Right cardiac atrium (tissue), 5 donors: ENCODE data around the gene IMMT. TPM values are rescaled to one million over a fixed set of nuclear protein-coding genes. Genes with fewer than 3 reads are reported as not detected.

Experiments
- ATAC-seq, 2 donors: fragments of 200-7000 bp; cut with Tn5 transposase; one replicate each; pipeline versions ENCODE4 v1.8.0 to v1.9.1; 2020; ENCODE audit warnings: moderate library complexity in 2 of 2, mild to moderate bottlenecking in 1 of 2
- DNase-seq, 3 donors: peaks; one replicate each; pipeline ENCODE4 v3.0.0-alpha.2; 2020
- H3K27ac ChIP-seq: one replicate; pipeline ENCODE4 v1.5.1; 2013; ENCODE audit warnings: mild to moderate bottlenecking, low read length, control low read depth, moderate library complexity
- H3K27me3 ChIP-seq: one replicate; pipeline ENCODE4 v1.6.1; 2013; ENCODE audit not compliant: control insufficient read depth, insufficient read depth
- H3K4me1 ChIP-seq: one replicate; pipeline ENCODE4 v1.6.1; 2013; ENCODE audit warnings: low read length; ENCODE audit not compliant: control insufficient read depth, insufficient read depth
- H3K4me3 ChIP-seq: one replicate; pipeline ENCODE4 v1.5.1; 2013; ENCODE audit warnings: low read length, control low read depth
- H3K9me3 ChIP-seq: one replicate; pipeline ENCODE4 v1.6.1; 2013; ENCODE audit warnings: low read length; ENCODE audit not compliant: control insufficient read depth
- WGBS: extraction: QIAGEN DNeasy Blood & Tissue Kit; methylation state at CpG from one replicate; pipeline ENCODE4 v1.1.7; 2013; 5-methylcytosine and 5-hydroxymethylcytosine counted together
- intact Hi-C, 4 donors: fragments of 100-400 bp; cut with DNase I; formaldehyde crosslinking; loops; one replicate each; pipeline versions ENCODE4 v1.11.0 to v1.14.0; 2022 to 2023
- polyA plus RNA-seq: library from polyadenylated mRNA; stranded (reverse); fragments of 200-250 nt; gene quantifications from one replicate; pipeline ENCODE4 v1.2.3, GENCODE V29; 2013
- total RNA-seq, 4 donors: library from RNA; stranded (reverse); fragmentation: NEBNext Ultra II Directional; extraction: Animal tissue kit (Norgen Biotek cat#: 25700); gene quantifications; one replicate each; pipeline ENCODE4 v1.2.1, GENCODE V29; 2021
- donor health status: healthy with polysubstance abuse.
- donor health status: DM: no; HTN: yes; CAD: no.
- donor health status: DM: no; HTN: no; CAD: no.
- donor health status: DM: no; HTN: yes; CAD: no; lungs with severe emphysema.
- donor health status: DM: yes; HTN: yes; CAD: no.

The IMMT gene
- total and polyA plus RNA-seq, 5 donors = 132 to 204 (median 199) TPM

DNA sequence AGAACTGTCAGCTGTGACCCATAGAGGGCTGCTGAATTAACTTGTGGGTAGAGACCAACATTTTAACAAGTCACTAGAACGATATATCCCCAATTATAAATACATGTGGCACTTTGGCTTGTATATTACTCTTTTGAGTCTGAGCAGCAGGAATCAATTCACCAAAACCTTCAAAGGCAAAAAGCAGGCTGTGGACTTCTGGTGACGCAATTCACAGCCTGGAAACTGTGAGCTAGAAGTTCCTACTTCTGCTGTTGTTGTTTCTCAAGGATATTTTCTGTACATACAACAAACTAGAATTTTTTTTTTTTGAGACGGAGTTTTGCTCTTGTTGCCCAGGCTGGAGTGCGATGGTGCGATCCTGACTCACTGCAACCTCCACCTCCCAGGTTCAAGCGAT is 52.0 kb downstream of the IMMT start:
- WGBS = 89% methylated on average over 6 of the region's 6 CpGs
- ATAC-seq = no peak
- Histone ChIP-seq H3K27me3 (no peaks in the 10 kb centered on the region), H3K4me1 (no peaks in the 10 kb centered on the region), H3K9me3 (no peaks in the 10 kb centered on the region), H3K27ac (no peak overlapping the region), H3K4me3 (no peak overlapping the region)
- intact Hi-C loops = no loop called here
- DNase-seq = no peak

DNA sequence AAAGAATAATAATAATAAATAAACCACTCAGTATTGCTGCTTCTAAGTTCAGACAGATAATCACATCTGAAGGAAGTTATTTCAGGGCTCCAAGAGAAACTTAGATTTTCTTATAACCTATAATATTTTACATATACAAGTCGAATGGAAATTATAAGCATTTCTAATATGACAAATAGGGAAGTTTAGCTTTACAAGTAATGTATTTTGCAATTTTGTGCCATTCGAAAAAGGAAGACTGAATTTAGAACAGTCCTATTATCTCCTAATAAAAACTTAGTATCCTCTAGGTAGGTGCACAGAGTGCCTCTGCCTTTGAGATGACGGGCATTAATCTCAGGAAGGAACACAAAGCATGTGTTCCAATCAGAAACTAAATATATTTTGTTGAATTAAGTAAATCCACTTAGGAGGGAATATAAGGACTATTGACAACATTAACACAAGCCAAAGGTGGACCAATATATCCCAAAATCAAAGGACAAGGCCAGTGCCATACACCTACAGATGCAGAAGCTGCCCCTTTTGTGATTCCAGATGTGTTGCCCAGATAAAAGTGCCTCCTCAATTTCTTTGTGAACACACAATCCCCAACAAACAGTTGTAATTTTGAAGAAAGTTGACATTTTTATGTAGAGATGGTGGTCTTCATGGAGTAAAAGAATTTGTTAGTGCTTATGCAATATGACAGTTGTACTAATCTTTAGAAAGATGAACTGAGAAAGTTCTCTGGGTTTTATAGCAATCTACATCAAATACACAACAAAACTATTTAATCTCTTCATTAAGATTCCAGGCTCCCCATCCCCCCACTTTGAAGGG is 52.6 kb downstream of the IMMT start:
- no peak overlapping the region for H3K27ac ChIP-seq
- intact Hi-C loops = no loop called here

DNA sequence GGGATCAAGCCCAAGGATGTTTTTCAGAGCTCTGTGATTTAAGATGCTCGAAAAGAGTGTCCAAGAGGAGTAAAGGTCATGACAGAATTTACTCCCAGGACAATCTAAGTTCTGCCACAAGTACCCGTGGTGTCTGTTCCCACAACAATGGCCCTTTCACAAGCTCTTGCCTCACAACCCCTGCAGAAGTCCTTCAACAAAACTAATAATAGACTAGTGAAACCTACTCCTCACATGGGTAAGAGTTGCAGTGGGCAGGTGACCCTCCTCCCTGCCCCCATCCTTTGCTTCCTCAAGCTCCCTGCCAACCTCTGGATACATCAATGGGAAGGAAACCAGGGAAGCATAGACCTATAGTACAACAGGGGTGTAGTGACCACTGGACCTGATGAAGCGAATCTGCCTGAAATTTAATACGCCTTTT is 54.3 kb downstream of the IMMT start:
- Histone ChIP-seq H3K4me3 (no peak overlapping the region), H3K4me1 (no peaks in the 10 kb centered on the region), H3K27me3 (no peaks in the 10 kb centered on the region), H3K9me3 (no peaks in the 10 kb centered on the region), H3K27ac (no peak overlapping the region)
- intact Hi-C loops = no loop called here
- ATAC-seq (no peak), DNase-seq (no peak)
- 73% methylated on average over 4 of the region's 4 CpGs for WGBS

More for the DNA sequence above, 52.6 kb downstream of the IMMT start:
- ATAC-seq (no peak), DNase-seq (no peak)
- Histone ChIP-seq H3K4me1 (no peaks in the 10 kb centered on the region), H3K4me3 (no peak overlapping the region), H3K27me3 (no peaks in the 10 kb centered on the region), H3K9me3 (no peaks in the 10 kb centered on the region)
- 76% methylated on average over 3 of the region's 3 CpGs for WGBS

DNA sequence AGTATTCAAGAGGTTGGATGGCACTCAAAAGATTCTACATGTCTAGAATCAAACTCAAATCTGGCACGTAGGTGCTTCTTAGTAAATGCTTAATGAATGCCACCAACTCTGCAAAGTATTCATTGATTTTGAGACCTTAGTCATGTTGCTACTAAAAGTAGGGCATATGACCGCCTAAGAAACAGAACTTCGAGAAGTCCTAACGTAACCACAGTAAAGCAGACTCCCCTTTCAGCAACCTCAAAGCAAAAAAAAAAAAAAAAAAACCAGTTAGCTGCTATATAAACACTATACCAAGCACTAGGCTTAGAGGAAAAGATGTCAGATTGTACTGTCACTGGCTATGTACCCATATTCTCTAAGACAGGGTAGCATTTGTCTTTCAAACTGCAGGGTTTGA is 55.3 kb downstream of the IMMT start:
- ATAC-seq (no peak), DNase-seq (no peak)
- WGBS = 90% methylated on average over 4 of the region's 4 CpGs
- intact Hi-C loops = no loop called here
- Histone ChIP-seq H3K4me3 (no peak overlapping the region), H3K4me1 (no peaks in the 10 kb centered on the region), H3K9me3 (no peaks in the 10 kb centered on the region), H3K27ac (no peak overlapping the region), H3K27me3 (no peaks in the 10 kb centered on the region)

DNA sequence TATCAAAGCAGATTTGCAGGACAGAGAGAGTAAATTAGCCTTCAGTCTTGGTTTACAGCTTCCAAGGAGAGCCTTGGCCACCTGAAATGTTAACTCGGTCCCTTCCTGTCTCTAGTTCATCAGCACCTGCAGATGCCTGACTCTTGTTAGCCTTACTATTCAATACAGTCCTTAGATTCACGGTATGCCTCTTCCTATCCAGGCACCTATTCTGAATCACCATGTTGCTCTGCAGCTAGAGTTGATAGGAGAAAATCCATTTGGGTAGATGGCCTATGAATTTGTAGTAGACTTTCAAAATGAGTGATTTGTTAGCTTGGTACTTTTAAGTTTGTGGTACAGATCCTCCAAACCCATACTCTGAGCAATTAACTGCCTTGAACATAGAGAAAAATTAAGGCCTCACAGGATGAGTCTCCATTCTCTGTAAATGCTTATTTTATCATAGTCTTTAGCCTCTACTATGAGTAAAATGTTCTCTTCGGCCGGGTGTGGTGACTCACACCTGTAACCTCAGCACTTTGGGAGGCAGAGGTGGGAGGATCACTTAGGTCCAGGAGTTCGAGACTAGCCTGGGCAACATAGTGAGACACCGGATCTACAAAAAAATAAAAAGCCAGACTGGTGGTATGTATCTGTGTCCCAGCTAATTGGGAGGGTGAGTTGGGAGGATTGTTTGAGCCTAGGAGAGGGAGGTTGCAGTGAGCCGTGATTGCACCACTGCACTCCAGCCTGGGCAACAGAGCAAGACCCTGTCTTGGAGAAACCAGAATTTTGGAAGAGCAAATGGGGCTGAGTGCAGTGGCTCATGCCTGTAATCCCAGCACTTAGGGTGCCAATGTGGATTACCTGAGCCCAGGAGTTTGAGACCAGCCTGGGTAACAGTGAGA is 56.3 kb downstream of the IMMT start:
- intact Hi-C loops = no loop called here
- Histone ChIP-seq H3K27me3 (no peaks in the 10 kb centered on the region), H3K4me3 (no peak overlapping the region), H3K9me3 (no peaks in the 10 kb centered on the region), H3K4me1 (no peaks in the 10 kb centered on the region), H3K27ac (no peak overlapping the region)
- no peak for DNase-seq
- WGBS = 97% methylated on average over 7 of the region's 7 CpGs
- ATAC-seq = no peak

DNA sequence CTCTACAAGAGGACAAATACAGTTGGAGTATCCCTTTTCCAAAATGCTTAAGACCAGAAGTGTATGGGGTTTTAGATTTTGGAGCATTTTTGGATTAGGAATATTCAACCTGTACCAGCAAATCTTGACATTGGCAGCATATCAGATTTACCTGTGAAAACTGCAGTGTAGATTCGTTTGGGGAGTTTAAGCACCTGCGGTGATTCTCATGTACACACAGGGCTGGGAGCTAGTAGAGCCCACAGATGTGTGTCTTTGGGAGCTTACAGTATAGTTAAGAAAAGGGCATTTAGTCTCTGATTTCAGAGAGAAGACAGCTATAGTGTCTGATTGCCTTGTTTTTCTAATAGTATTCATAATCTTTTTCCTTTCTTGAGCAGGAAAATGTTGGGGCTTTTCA is 59.1 kb downstream of the IMMT start:
- Histone ChIP-seq H3K4me3 (no peak overlapping the region), H3K4me1 (no peaks in the 10 kb centered on the region), H3K27me3 (no peaks in the 10 kb centered on the region), H3K9me3 (no peaks in the 10 kb centered on the region), H3K27ac (no peak overlapping the region)
- intact Hi-C loops = no loop called here
- WGBS = 87% methylated on average over 2 of the region's 2 CpGs
- DNase-seq (no peak), ATAC-seq (no peak)

DNA sequence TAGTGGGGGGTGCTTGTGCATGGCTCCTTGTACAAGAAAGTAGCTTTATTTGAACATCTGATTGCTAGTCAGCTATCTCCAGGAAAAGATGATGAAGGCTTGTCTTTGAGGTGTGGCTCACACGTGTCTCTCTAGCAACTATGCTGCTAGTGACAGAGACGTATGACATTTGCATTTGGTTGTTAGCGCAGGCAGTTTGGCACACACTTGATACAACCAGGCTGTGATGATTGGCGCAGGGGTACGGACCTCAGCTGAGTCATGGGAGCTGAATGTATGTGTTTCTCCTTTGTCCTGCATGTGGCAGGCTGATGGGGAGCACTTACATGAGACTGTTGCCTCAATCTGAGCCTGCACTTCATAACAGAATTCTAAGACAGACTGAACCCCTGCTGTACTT is 59.6 kb downstream of the IMMT start:
- ATAC-seq (no peak), DNase-seq (no peak)

DNA sequence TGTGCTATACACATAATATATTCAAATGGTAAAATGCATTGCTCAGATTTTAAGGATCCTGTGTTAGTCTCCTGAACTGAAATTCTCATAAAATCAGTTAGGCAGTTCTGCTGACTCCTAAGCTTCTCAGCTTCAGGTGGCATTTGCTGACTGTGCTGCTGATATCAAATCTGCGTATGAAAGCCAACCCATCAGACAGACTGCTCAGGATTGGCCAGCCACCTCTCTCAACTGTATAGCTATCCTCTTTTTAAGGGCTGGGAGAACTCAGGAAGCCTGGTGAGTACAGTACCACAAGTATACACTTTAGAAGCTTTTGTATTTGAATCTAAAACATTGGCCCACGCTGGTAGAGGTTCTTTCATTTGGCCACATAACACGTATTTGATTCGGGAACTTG is 60.6 kb downstream of the IMMT start:
- no peak for ATAC-seq
- intact Hi-C loops = no loop called here
- no peaks in the 10 kb centered on the region for H3K4me1 ChIP-seq
- H3K27ac ChIP-seq = no peak overlapping the region
- DNase-seq = no peak
- H3K4me3 ChIP-seq = no peak overlapping the region
- no peaks in the 10 kb centered on the region for H3K9me3 ChIP-seq
- H3K27me3 ChIP-seq = no peaks in the 10 kb centered on the region
- WGBS = 93% methylated on average over 4 of the region's 4 CpGs

More for the DNA sequence above, 59.6 kb downstream of the IMMT start:
- H3K27me3 ChIP-seq = no peaks in the 10 kb centered on the region
- H3K27ac ChIP-seq = no peak overlapping the region
- intact Hi-C loops = no loop called here
- WGBS = 80% methylated on average over 5 of the region's 5 CpGs
- H3K9me3 ChIP-seq = no peaks in the 10 kb centered on the region
- H3K4me3 ChIP-seq = no peak overlapping the region
- no peaks in the 10 kb centered on the region for H3K4me1 ChIP-seq

DNA sequence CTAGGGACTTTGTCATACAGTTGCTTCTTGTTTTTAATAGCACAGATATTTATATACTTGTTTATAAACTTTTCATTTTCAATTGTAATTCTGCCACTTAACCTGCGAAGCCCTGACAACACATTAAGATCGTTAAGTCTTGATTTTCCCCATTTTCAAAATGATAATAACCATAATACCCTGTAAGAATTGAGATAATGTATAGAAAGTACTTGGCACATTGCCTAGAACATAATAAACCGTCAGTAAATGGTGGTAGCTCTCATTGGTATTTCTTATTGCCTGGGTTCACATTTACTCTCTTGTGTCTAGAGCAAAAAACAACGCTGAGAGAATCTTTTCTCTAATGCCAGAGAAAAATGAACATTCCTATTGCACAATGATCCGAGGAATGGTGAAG is 70.6 kb downstream of the IMMT start:
- intact Hi-C loops = loop anchor here in 1 of 4 donors (10.0 kb wide), 1 partner anchor 50 kb away; no protein-coding TSS in a partner anchor
- DNase-seq (no peak), ATAC-seq (no peak)
- 78% methylated on average over 5 of the region's 5 CpGs for WGBS
- no peak overlapping the region for H3K27ac ChIP-seq
- H3K27me3 ChIP-seq = no peaks in the 10 kb centered on the region
- H3K4me1 ChIP-seq = no peaks in the 10 kb centered on the region
- no peaks in the 10 kb centered on the region for H3K9me3 ChIP-seq
- no peak overlapping the region for H3K4me3 ChIP-seq

DNA sequence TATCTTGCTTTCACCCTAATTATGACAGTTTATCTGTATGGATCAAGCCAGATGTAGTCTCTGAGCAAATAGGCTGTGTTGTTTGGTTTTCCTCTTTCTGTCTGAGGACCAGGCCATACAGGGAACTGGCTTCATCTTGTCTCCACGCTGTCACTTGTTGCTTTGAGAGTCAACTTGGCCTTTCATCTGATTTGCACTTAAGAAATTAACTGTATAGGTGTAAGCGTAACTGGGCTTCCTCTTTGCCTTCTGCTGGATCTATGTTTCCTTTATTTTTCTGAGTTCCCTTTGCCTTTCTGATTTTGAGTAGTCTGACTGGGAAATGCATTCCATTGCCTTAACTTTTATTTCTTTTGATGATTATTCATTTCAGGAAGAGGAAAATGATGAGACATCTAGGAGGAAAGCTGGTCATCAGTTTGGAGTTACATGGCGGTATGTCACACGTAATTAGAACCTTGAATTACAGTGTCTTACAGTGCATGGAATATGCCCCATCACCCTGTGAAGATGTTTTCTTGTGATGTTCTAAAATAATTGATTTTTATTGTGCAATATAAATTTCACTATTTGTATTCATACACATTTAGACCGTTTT is 71.8 kb downstream of the IMMT start:
- no peaks in the 10 kb centered on the region for H3K9me3 ChIP-seq
- H3K27ac ChIP-seq = no peak overlapping the region
- no peak overlapping the region for H3K4me3 ChIP-seq
- intact Hi-C loops = loop anchor here in 1 of 4 donors (10.0 kb wide), 1 partner anchor 51 kb away; no protein-coding TSS in a partner anchor
- DNase-seq (no peak), ATAC-seq (no peak)
- H3K4me1 ChIP-seq = no peaks in the 10 kb centered on the region
- 89% methylated on average over 5 of the region's 5 CpGs for WGBS
- no peaks in the 10 kb centered on the region for H3K27me3 ChIP-seq

DNA sequence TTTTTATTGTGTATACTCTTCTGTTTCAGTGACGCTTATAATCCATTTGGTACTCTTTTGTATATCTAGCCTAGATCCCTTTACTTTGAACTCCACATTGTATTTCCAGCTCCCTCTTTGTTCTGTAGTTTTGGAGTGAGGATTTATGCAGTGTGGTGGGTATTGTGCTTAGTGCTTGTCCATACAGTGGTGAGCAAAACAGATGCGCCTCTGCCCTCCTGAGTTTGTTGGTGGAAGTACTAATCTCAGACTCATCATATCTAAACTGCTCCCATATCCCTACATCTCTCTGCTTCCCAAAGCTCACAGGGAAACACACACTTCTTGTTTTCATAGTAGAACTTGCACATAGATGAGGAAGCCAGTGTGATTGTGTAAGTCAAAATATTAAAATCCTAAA is 77.1 kb downstream of the IMMT start:
- intact Hi-C loops = no loop called here
- Histone ChIP-seq H3K27me3 (no peaks in the 10 kb centered on the region), H3K4me1 (no peaks in the 10 kb centered on the region), H3K27ac (no peak overlapping the region), H3K9me3 (no peaks in the 10 kb centered on the region), H3K4me3 (no peak overlapping the region)
- DNase-seq (no peak), ATAC-seq (no peak)
- 91% methylated on average over 2 of the region's 2 CpGs for WGBS
